ENCODE results near the gene IFI27.
"Not testable (repeated sequence)": the region's sequence is repeated elsewhere in the genome, so short reads cannot be mapped to it uniquely, and the experiment has no call there.

IFI27 gene

DNA sequence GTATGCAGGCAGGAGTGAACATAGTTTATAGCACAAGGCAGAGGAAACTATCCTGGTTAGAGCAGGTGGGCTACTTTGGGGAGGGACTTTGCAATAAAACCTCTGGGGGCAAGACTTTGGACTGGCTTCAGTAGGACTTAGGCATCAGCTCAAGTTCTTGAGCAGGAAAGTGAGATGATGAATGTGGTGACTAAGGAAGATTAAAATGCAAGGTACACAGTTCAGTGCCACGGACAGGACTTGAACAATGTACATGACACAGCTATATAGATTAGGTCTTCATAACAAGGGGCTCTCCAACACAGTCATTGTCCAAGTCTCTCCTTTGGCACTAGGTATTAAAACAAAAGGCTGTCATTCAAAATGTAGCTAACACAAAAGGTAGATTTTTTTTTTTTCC, 42.1 kb downstream of the IFI27 start:
- DNase-seq (ENCODE audit: low read depth in 2 of 2) = no peak

DNA sequence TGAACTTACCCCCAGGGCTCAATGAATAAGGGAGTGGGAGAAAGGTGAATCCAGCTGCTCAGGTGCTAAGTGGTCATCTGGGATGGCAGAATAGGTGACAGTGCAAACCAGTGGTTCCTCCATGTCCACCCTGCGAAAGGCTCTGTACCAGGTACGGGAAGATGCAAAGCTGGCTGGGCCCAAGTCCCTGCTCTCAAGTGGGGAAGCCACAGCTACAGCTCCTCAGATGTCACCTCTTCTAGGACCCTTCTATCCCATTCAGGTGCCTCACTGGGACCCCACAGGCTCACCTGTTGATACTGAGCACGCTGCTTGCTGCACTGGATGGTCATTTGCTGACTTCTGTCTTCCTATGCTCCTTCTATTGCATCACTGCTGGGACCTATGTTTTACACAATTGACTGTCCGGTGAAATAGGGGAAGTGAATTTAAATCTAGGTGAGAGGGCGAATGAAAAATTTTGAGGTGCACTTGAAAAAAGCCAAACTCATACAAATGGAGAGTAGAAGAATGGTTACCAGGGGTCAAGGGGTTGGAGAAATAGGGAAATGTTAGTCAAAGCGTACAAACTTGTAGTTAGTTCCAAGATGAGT, 43.3 kb downstream of the IFI27 start:
- DNase-seq (ENCODE audit: low read depth in 2 of 2) = no peak

DNA sequence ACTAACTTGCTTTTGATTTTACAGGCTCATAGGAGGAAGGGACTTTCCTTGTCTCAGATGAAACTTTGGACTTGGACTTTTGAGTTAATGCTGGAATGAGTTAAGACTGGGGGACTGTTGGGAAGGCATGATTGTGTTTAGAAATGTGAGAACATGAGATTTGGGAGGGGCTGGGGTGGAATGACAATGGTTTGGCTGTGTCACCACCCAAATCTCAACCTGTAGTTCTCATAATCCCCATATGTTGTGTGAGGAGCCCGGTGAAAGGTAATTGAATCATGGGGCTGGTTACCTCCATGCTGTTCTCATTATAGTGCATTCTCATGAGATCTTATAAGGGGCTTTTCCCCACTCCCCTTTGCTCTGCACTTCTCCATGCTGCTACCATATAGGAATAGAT, 45.6 kb downstream of the IFI27 start:
- DNase-seq (ENCODE audit: low read depth in 2 of 2) = not testable (repeated sequence)

- no peak for DNase-seq (ENCODE audit: low read depth in 2 of 2)
Observed at GRCh38 chr14:94157197-94157596, 46.7 kb downstream of the IFI27 start.

DNA sequence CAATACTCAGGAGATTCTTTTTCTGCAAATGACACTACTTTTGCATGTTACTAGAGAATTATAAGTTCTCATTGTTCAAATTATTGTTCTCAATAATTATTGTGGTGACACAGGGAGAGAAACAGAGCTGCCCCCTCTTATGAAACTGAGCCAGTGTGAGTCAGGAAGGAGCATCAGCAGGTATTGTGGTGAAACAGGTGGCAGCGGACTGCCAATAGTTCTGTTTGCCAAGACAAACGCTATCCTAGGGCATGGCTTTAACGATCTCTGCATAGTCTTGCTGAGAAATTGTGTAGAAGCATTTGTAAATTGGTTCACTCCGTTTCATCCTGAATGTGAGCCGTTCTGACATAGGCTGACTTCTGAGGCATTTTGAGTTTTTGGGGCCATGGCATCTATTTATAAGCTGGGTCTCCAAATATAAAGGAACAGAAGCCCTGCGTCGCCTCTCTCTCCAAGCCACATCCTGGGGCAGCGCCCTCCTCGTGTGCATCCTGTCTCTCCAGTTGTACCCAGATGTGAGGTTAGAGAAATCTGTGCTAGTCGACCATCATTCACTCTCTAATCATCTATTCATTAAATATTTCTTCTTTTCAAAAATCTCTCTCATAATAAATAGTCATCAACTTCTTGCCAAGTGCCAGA, 47.8 kb downstream of the IFI27 start:
- no peak for DNase-seq (ENCODE audit: low read depth in 2 of 2)

- DNase-seq (ENCODE audit: low read depth in 2 of 2) = no peak
Observed at GRCh38 chr14:94161058-94161457, 50.5 kb downstream of the IFI27 start.

DNA sequence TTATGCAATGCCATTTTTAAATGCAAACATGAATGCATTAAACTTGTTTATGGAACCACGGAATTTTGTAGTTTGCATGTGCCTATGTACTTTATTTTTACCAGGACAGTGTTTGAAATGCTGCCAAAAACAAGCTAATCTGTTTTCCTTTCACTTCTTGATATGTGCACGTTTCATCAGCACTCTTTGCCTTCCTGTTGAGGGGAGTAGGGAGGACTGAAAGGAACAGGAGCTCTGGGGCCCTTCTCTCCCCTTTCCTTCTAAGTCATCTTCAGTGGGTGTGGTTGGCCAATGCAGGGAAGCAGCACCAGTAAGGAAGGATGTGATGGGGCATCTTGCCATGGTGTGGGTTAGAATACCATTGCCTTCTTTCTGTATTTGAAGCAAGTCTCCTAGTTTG, 51.4 kb downstream of the IFI27 start:
- no peak for DNase-seq (ENCODE audit: low read depth in 2 of 2)

DNA sequence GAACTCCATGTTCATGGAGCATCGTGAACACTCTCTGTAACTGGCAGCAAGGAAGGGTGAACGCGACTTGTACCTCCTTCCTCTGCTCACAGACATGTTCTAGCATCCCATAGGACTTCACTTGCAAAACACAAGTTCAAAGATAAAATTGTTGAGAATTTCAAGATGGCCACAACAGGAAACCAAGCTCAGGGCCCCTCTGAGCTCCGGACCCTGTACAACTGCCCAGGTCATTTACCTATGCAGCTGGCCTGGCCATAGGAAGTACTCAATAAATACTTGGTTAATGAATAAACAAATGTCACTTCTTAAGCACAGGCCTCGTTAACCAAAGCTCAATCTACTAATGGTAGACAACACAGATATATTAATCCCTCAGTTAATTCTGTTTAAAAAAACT, 51.9 kb downstream of the IFI27 start:
- no peak for DNase-seq (ENCODE audit: low read depth in 2 of 2)

- DNase-seq (ENCODE audit: low read depth in 2 of 2) = no peak
Observed at GRCh38 chr14:94163796-94164195, 53.3 kb downstream of the IFI27 start.

DNA sequence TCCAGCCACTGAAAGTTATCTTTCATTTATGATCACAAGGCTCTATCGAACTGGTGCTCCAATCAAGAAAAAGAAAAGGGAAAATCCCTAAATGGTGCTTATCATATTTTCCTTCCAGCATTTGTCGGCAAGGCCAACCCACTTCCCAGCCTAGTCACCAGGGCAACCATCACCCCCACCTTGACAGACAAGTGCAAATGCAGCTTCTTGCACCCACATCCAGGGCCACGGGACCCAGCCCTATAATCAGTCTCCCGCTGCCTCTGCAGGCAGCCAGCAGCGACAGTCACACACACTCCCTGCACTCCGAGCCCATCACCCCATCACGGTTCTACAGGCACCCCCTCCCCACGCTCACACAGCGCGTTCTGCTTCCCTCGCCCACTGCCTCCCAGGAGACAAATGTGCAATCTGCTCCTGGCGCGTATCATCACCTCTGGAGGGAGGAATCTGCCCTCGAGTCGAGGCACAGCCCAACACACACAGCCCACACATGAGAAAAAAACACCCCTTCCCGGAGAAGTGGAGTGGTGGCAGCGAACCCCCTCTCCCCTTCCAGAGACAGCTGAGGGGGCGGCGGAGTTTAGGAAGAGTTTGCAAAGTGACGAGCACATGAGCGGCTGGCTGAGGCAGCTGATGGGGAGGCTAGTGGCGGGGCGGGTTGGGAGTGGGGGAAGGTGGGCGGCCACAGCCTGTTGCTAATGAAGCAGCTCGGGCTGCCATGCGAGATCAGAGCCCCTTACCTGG, 54.3 kb downstream of the IFI27 start:
- DNase-seq (ENCODE audit: low read depth in 2 of 2) = no peak

- no peak for DNase-seq (ENCODE audit: low read depth in 2 of 2)
Observed at GRCh38 chr14:94165744-94166143, 55.2 kb downstream of the IFI27 start.
